A549 (cell line): ENCODE data around the gene TRMT61A.

Experiments used
- CTCF ChIP-seq: fragments of >200 bp; sonication (Bioruptor Twin); formaldehyde crosslinking; IDR thresholded peaks from 3 replicates; pipeline ENCODE4 v1.5.1; 2016
- HDAC2 ChIP-seq: fragments of 200-600 bp; sonication (generic); IDR thresholded peaks from 2 replicates; pipeline ENCODE4 v1.6.1; 2016
- MAX ChIP-seq: IDR thresholded peaks from 2 replicates; pipeline ENCODE4 v1.6.1; 2012
- MAZ ChIP-seq: fragments of 150-350 bp; IDR thresholded peaks from 2 replicates; pipeline ENCODE4 v1.6.1; 2014; ENCODE audit warnings: antibody characterized with exemption, low read depth, low read length, borderline replicate concordance
- ZC3H11A ChIP-seq: fragments of 450-650 bp; IDR thresholded peaks from 2 replicates; pipeline ENCODE4 v1.6.1; 2014; ENCODE audit warnings: antibody characterized with exemption, mild to moderate bottlenecking

- no peak for TF ChIP-seq MAX
- no peak for TF ChIP-seq CTCF
- no peak for TF ChIP-seq HDAC2
- TF ChIP-seq MAZ: no peak
- TF ChIP-seq ZC3H11A: no peak
Observed at GRCh38 chr14:103544388-103545218, 15.6 kb downstream of the TRMT61A start.
